ENCODE data around the gene USP17L26. TPM values are rescaled to one million over a fixed set of nuclear protein-coding genes. Genes with fewer than 3 reads are reported as not detected.
"Not testable (repeated sequence)": the region's sequence is repeated elsewhere in the genome, so short reads cannot be mapped to it uniquely, and the experiment has no call there.

Gene USP17L26
- not detected for polyA plus RNA-seq (2012; ENCODE audit: low read depth, missing spikeins)

GRCh38 chr4:9334358-9334757, at the start of gene USP17L26:
Gene USP17L26, plus strand, starts transcription at chr4:9334658. Its CDS starts 0 bp downstream, at chr4:9334658.
- not testable (repeated sequence) for DNase-seq (ENCODE audit: insufficient read length, low spot score); FAIRE-seq

- not testable (repeated sequence) for FAIRE-seq; DNase-seq (ENCODE audit: insufficient read length, low spot score)
Observed at GRCh38 chr4:9324191-9324590, 10.3 kb upstream of the USP17L26 start.

GRCh38 chr4:9324865-9325264, 9.6 kb upstream of the USP17L26 start, which contains the start of gene USP17L24:
Gene USP17L24, plus strand, starts transcription at chr4:9325165. Its CDS starts 0 bp downstream, at chr4:9325165.
- not testable (repeated sequence) for DNase-seq (ENCODE audit: insufficient read length, low spot score); FAIRE-seq

GRCh38 chr4:9329611-9330010, 4.8 kb upstream of the USP17L26 start, which contains the start of gene USP17L25:
Gene USP17L25, plus strand, starts transcription at chr4:9329911. Its CDS starts 0 bp downstream, at chr4:9329911.
- FAIRE-seq: not testable (repeated sequence)

GRCh38 chr4:9339103-9339502, 4.6 kb downstream of the USP17L26 start, which contains the start of gene USP17L5:
Gene USP17L5, plus strand, starts transcription at chr4:9339403. Its CDS starts 0 bp downstream, at chr4:9339403.
- not testable (repeated sequence) for FAIRE-seq; DNase-seq (ENCODE audit: insufficient read length, low spot score)

More at GRCh38 chr4:9329611-9330010, 4.8 kb upstream of the USP17L26 start, which contains the start of gene USP17L25:
- DNase-seq (ENCODE audit: insufficient read length, low spot score): not testable (repeated sequence)

GRCh38 chr4:9343848-9344247, 9.4 kb downstream of the USP17L26 start, which contains the start of gene USP17L27:
Gene USP17L27, plus strand, starts transcription at chr4:9344148. Its CDS starts 0 bp downstream, at chr4:9344148.
- DNase-seq (ENCODE audit: insufficient read length, low spot score); FAIRE-seq: not testable (repeated sequence)

GRCh38 chr4:9348593-9348992, 14.1 kb downstream of the USP17L26 start, which contains the start of gene USP17L28:
Gene USP17L28, plus strand, starts transcription at chr4:9348893. Its CDS starts 0 bp downstream, at chr4:9348893.
- not testable (repeated sequence) for FAIRE-seq; DNase-seq (ENCODE audit: insufficient read length, low spot score)

GRCh38 chr4:9350866-9351265, 16.4 kb downstream of the USP17L26 start:
- not testable (repeated sequence) for FAIRE-seq; DNase-seq (ENCODE audit: insufficient read length, low spot score)

GRCh38 chr4:9353338-9353737, 18.9 kb downstream of the USP17L26 start, which contains the start of gene USP17L29:
Gene USP17L29, plus strand, starts transcription at chr4:9353638. Its CDS starts 0 bp downstream, at chr4:9353638.
- not testable (repeated sequence) for DNase-seq (ENCODE audit: insufficient read length, low spot score); FAIRE-seq

- not testable (repeated sequence) for FAIRE-seq; DNase-seq (ENCODE audit: insufficient read length, low spot score)
Observed at GRCh38 chr4:9362829-9363228, 28.4 kb downstream of the USP17L26 start, which contains the start of gene USP17L30. Gene USP17L30, plus strand, starts transcription at chr4:9363129. Its CDS starts 0 bp downstream, at chr4:9363129.

GRCh38 chr4:9379881-9380280, 45.4 kb downstream of the USP17L26 start:
- not testable (repeated sequence) for DNase-seq (ENCODE audit: insufficient read length, low spot score)

GRCh38 chr4:9381012-9381534, 46.6 kb downstream of the USP17L26 start:
- peak; percentile 15 for DNase-seq (ENCODE audit: insufficient read length, low spot score)
- FAIRE-seq: not testable (repeated sequence)

More at GRCh38 chr4:9379881-9380280, 45.4 kb downstream of the USP17L26 start:
- not testable (repeated sequence) for FAIRE-seq

GRCh38 chr4:9384126-9384525, 49.7 kb downstream of the USP17L26 start:
- DNase-seq (ENCODE audit: insufficient read length, low spot score) (no peak), FAIRE-seq (no peak)
- TF ChIP-seq PAX5 (IDR thresholded peaks at IDR 0.05; ENCODE audit: insufficient read depth, low read length, severe bottlenecking) (no peak), POLR2A (IDR thresholded peaks at IDR 0.05; ENCODE audit: low read depth, low read length) (no peak), TAF1 (IDR thresholded peaks at IDR 0.05; ENCODE audit: low read depth, low read length) (no peak), POU2F2 (IDR thresholded peaks at IDR 0.05; ENCODE audit: low read depth, low read length) (no peak), POLR2AphosphoS5 (IDR thresholded peaks at IDR 0.05; ENCODE audit: low read depth, low read length) (no peak), SPI1 (IDR thresholded peaks at IDR 0.05; ENCODE audit: low read depth, low read length) (no peak)

All from GM12891 (cell line).